Colonic mucosa (tissue), 4 donors: ENCODE data around the gene JTB. TPM values are rescaled to one million over a fixed set of nuclear protein-coding genes. Genes with fewer than 3 reads are reported as not detected.

Source experiments
- DNase-seq: peaks from one replicate; pipeline ENCODE4 v3.0.0-alpha.2; 2020
- H3K27ac ChIP-seq: fragments of 200-600 bp; one replicate; pipeline ENCODE4 v1.8.0; 2021
- H3K27me3 ChIP-seq: fragments of 200-600 bp; one replicate; pipeline ENCODE4 v1.8.0; 2021
- H3K36me3 ChIP-seq: fragments of 200-600 bp; one replicate; pipeline ENCODE4 v1.8.0; 2021
- H3K4me1 ChIP-seq: fragments of 200-600 bp; one replicate; pipeline ENCODE4 v1.8.0; 2021; ENCODE audit warnings: mild to moderate bottlenecking
- H3K4me3 ChIP-seq: fragments of 200-600 bp; one replicate; pipeline ENCODE4 v1.8.0; 2021
- H3K9ac ChIP-seq, 2 donors: one replicate each; pipeline ENCODE4 v1.7.0; 2013; ENCODE audit warnings: control low read depth in 2 of 2, low read depth in 2 of 2, low read length in 2 of 2
- H3K9me3 ChIP-seq: fragments of 200-600 bp; one replicate; pipeline ENCODE4 v1.8.0; 2021
- CTCF ChIP-seq: fragments of 200-600 bp; IDR thresholded peaks from one replicate; pipeline ENCODE4 v1.8.0; 2022; ENCODE audit warnings: antibody characterized with exemption, mild to moderate bottlenecking
- intact Hi-C: fragments of 100-400 bp; cut with DNase I; formaldehyde crosslinking; loops from one replicate; pipeline ENCODE4 v1.14.1; 2022
- total RNA-seq, 2 donors: library from RNA; stranded (reverse); fragmentation: NEBNext Ultra II Directional in 1 of 2; extraction: Animal tissue kit (Norgen Biotek cat#: 25700) in 1 of 2; gene quantifications; one replicate each; pipeline ENCODE4 v1.2.1, GENCODE V29; 2021
- donor health status: healthy.
- donor health status: DM: no; HTN: no; CAD: no.
- donor health status: DM: no; HTN: no; CAD: no.

Gene JTB
- total RNA-seq, 2 donors from 2014 or later, result 133 to 245 TPM

GRCh38 chr1:153961421-153961820, 16.1 kb downstream of the JTB start:
- H3K4me1 ChIP-seq, result peaks cover 23% of the 10 kb centered on the region
- no peaks in the 10 kb centered on the region for H3K9me3 ChIP-seq
- no peak for TF ChIP-seq CTCF
- no peak for DNase-seq
- H3K36me3 ChIP-seq, result peaks cover 11% of the 10 kb centered on the region
- H3K27ac ChIP-seq, result no peak overlapping the region
- no peaks in the 10 kb centered on the region for H3K27me3 ChIP-seq
- H3K4me3 ChIP-seq, result no peak overlapping the region
- peak overlapping the region in 1 of 2 donors; percentile 21 for H3K9ac ChIP-seq
- intact Hi-C loops, result no loop called here

DNA sequence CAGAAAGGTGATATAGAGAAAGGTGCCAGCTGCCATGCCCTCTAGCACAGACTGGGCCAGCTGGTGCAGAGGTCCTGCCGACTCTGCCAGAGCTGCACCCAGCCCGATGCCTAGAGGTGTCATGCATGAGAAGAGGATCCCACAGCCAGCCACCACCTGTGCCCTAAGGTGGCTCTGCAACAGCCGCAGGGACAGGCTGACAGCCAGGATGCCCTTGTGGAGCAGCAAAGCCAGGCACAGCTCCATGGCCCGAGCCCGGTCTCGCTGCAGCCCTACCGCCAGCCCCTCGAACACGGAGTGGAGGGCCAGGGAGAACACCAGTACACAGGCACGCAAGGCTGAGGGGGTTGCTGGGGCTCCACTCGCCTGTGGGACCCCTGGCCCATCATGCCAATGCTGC, 17.3 kb downstream of the JTB start:
- intact Hi-C loops, result no loop called here
- peaks cover 11% of the 10 kb centered on the region for H3K36me3 ChIP-seq
- no peaks in the 10 kb centered on the region for H3K9me3 ChIP-seq
- no peak for DNase-seq
- H3K4me1 ChIP-seq, result peaks cover 14% of the 10 kb centered on the region
- TF ChIP-seq CTCF, result no peak
- no peak overlapping the region for H3K4me3 ChIP-seq
- H3K9ac ChIP-seq, result no peak overlapping the region
- no peaks in the 10 kb centered on the region for H3K27me3 ChIP-seq
- no peak overlapping the region for H3K27ac ChIP-seq

DNA sequence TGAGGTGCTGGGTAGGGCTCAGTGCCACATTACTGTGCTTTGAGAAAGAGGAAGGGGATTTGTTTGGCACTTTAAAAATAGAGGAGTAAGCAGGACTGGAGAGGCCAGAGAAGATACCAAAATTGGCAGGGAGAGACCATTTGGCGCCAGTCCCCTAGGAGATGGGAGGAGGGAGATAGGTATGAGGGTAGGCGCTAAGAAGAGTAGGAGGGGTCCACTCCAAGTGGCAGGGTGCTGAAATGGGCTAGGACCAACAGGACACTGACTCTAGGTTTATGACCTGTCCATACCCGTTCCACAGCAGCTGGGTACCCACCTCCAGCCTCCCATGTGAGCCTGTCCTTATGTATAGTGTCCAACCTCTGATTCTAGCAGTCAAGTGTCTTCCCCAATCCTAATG, 18.0 kb downstream of the JTB start:
- intact Hi-C loops, result no loop called here
- H3K4me1 ChIP-seq, result peaks cover 14% of the 10 kb centered on the region
- H3K27ac ChIP-seq, result no peak overlapping the region
- DNase-seq, result no peak
- H3K36me3 ChIP-seq, result peaks cover 11% of the 10 kb centered on the region
- H3K9ac ChIP-seq, result no peak overlapping the region
- no peak overlapping the region for H3K4me3 ChIP-seq
- H3K27me3 ChIP-seq, result no peaks in the 10 kb centered on the region
- TF ChIP-seq CTCF, result no peak
- H3K9me3 ChIP-seq, result no peaks in the 10 kb centered on the region

- no peak for DNase-seq
- peak overlapping the region; percentile 80 for H3K4me3 ChIP-seq
- peak overlapping the region in 1 of 2 donors; percentile 95 for H3K9ac ChIP-seq
- peak overlapping the region; percentile 98 for H3K27ac ChIP-seq
- no peak for TF ChIP-seq CTCF
- H3K9me3 ChIP-seq, result no peaks in the 10 kb centered on the region
- no peaks in the 10 kb centered on the region for H3K27me3 ChIP-seq
- peaks cover 11% of the 10 kb centered on the region for H3K36me3 ChIP-seq
- H3K4me1 ChIP-seq, result peaks cover 14% of the 10 kb centered on the region
- intact Hi-C loops, result no loop called here
Observed at GRCh38 chr1:153958961-153959260, 18.6 kb downstream of the JTB start.

DNA sequence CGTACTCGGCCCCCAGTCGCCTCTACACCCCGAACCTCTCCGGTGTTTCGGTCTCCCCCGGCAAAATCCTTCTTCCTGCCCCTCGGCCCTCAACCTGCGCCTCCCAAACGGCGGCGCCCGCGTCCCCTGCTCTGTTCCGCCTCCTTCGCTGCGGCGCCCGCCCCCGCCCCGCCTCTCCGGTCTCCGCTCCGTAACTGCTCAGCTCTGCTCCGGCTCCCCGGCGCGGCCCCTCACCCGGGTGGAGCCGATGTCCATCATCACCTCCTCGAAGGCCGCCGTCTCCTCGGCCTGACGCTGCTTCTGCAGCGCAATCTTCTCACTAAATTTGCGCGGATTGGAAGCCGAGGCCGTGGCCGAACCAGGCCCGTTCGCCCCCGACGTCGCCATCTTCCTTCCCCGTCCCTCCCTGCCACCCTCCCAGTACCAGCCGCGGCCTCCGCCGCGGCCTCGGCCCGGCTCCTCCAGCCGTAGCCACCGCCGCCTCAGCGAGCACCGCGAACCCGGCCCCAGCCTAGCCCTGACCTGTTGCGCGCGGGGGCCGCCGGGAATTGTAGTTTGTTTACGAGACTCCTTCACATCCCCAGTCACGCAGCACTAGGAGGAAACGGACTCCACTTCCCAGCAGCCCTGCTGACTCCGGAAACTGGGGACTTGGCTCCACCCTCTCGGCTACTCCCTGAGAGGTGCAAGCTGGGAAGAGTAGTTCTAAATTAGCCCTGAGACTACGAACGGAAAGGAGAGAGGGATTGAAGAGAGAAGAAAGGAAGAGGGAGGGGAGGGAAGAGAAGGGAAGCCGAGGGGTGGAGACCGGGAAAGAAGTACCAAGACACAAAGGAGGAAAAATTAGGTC, 19.1 kb downstream of the JTB start, which contains the start of gene CRTC2:
Gene CRTC2, minus strand, starts transcription at position 502 of the 850 bp plus-strand sequence. Its CDS starts 115 bp downstream, at position 387.
- peak; percentile 99 for DNase-seq
- Histone ChIP-seq H3K4me3 (peak within 1 kb of the TSS; percentile 80), H3K27ac (peak within 1 kb of the TSS; percentile 98), H3K9me3 (no peaks in the 10 kb centered on the region), H3K27me3 (no peaks in the 10 kb centered on the region), H3K4me1 (peaks cover 14% of the 10 kb centered on the region), H3K9ac (peak within 1 kb of the TSS; percentile 92 to 95), H3K36me3 (peaks cover 11% of the 10 kb centered on the region)
- intact Hi-C loops, result no loop called here
- TF ChIP-seq CTCF, result no peak
